ENCODE data around the gene MSI2.

DNA sequence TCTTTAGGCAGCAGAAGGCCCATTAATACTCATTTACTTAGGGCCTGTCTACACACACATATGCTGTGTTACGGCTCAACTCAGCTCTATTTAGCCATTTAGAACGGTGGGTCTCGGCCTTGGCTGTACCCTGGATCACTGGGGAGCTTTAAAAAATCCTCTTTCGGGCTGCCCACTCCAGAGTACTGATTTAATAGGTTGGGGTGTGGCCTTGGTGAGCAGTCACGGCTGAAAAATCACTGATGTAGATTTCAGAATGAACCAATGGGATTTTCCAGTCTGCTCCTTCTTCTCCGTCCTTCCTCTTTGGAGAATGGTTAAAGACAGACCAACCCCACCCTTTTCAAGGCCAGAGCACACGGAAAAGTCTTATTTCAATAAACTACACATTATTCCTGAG, 265.3 kb downstream of the MSI2 start:
- TF ChIP-seq, protein P1, sequence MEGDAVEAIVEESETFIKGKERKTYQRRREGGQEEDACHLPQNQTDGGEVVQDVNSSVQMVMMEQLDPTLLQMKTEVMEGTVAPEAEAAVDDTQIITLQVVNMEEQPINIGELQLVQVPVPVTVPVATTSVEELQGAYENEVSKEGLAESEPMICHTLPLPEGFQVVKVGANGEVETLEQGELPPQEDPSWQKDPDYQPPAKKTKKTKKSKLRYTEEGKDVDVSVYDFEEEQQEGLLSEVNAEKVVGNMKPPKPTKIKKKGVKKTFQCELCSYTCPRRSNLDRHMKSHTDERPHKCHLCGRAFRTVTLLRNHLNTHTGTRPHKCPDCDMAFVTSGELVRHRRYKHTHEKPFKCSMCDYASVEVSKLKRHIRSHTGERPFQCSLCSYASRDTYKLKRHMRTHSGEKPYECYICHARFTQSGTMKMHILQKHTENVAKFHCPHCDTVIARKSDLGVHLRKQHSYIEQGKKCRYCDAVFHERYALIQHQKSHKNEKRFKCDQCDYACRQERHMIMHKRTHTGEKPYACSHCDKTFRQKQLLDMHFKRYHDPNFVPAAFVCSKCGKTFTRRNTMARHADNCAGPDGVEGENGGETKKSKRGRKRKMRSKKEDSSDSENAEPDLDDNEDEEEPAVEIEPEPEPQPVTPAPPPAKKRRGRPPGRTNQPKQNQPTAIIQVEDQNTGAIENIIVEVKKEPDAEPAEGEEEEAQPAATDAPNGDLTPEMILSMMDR (conservative IDR thresholded peaks at IDR 0.05; ENCODE audit: low read length): no peak
- no peak for TF ChIP-seq EZH2phosphoT487 (IDR thresholded peaks at IDR 0.05; ENCODE audit: borderline replicate concordance)
